SK-N-MC (cell line): ENCODE data around the gene WDR35.

Experiments used
- EZH2 ChIP-seq: fragments of 200-600 bp; sonication (generic); IDR thresholded peaks from one replicate; pipeline ENCODE4 v1.6.1; 2017; ENCODE audit warnings: antibody characterized with exemption
- FOXP2 ChIP-seq: optimal IDR thresholded peaks from 2 replicates; pipeline ENCODE3; 2011; ENCODE audit warnings: mild to moderate bottlenecking, moderate library complexity; ENCODE audit not compliant: insufficient read depth; ENCODE audit errors: extremely low read length, control extremely low read depth
- POLR2AphosphoS5 ChIP-seq: IDR thresholded peaks from 2 replicates; pipeline ENCODE4 v1.6.1; 2012; ENCODE audit warnings: mild to moderate bottlenecking, low read depth, low read length, borderline replicate concordance

DNA sequence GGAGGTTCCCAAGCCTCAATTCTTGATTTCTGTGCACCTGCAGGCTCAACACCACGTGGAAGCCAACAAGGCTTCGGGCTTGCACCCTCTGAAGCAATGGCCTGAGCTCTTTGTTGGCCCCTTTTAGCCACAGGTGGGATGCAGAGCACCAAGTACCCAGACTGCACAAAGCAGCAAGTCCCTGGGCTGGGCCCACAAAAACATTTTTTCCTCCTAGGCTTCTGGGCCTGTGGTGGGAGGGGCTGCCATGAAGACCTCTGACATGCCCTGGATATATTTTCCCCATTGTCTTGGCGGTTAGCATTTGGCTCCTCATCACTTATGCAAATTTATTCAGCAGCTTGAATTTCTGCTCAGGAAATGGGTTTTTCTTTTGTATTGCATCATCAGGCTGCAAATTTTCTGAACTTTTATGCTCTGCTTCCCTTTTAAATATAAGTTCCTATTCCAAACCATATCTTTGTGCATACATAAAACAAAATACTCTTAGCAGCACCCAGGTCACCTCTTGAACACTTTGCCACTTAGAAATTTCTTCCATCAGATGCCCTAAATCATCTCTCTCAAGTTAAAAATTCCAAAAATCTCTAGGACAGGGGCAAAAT, 31.6 kb upstream of the WDR35 start:
- TF ChIP-seq POLR2AphosphoS5: no peak
- no peak for TF ChIP-seq EZH2
- no peak for TF ChIP-seq FOXP2
